ENCODE data around the gene CSPG5. TPM values are rescaled to one million over a fixed set of nuclear protein-coding genes. Genes with fewer than 3 reads are reported as not detected.

Gene CSPG5
- total RNA-seq, 1 donor from 2014 or later, result 21.9 TPM

- Mint-ChIP-seq H3K4me3 (peak overlapping the region; percentile 83), H3K4me1 (peaks cover 24% of the 10 kb centered on the region), H3K9me3 (no peaks in the 10 kb centered on the region), H3K27me3 (ENCODE audit: low read depth) (no peaks in the 10 kb centered on the region), H3K36me3 (ENCODE audit: low read depth) (peaks cover 3% of the 10 kb centered on the region), H3K27ac (ENCODE audit: unreplicated experiment) (no peak overlapping the region)
- no peak for TF ChIP-seq CTCF (conservative IDR thresholded peaks at IDR 0.05)
- no peak for DNase-seq (ENCODE audit: low read depth, low spot score)
Measured at GRCh38 chr3:47515100-47515499, 63.6 kb downstream of the CSPG5 start.

GRCh38 chr3:47513125-47513929, 65.3 kb downstream of the CSPG5 start, which contains the start of gene ELP6:
Gene ELP6, minus strand, starts transcription at chr3:47513712. Its CDS starts 122 bp downstream, at chr3:47513590.
- H3K36me3 Mint-ChIP-seq (ENCODE audit: low read depth), result peaks cover 5% of the 10 kb centered on the region
- H3K4me1 Mint-ChIP-seq, result peaks cover 24% of the 10 kb centered on the region
- peak within 1 kb of the TSS; percentile 100 for H3K4me3 Mint-ChIP-seq
- no peaks in the 10 kb centered on the region for H3K27me3 Mint-ChIP-seq (ENCODE audit: low read depth)
- TF ChIP-seq CTCF (conservative IDR thresholded peaks at IDR 0.05), result peak; percentile 67
- DNase-seq (ENCODE audit: low read depth, low spot score), result peak; percentile 95
- no peaks in the 10 kb centered on the region for H3K9me3 Mint-ChIP-seq
- peak within 1 kb of the TSS; percentile 98 for H3K27ac Mint-ChIP-seq (ENCODE audit: unreplicated experiment)

GRCh38 chr3:47512416-47513124, 66.1 kb downstream of the CSPG5 start:
- DNase-seq (ENCODE audit: low read depth, low spot score), result peak; percentile 12
- Mint-ChIP-seq H3K27ac (ENCODE audit: unreplicated experiment) (peak overlapping the region; percentile 98), H3K27me3 (ENCODE audit: low read depth) (no peaks in the 10 kb centered on the region), H3K36me3 (ENCODE audit: low read depth) (peaks cover 5% of the 10 kb centered on the region), H3K4me3 (peak overlapping the region; percentile 100), H3K9me3 (no peaks in the 10 kb centered on the region), H3K4me1 (peaks cover 24% of the 10 kb centered on the region)
- no peak for TF ChIP-seq CTCF (conservative IDR thresholded peaks at IDR 0.05)

Other genes with a start within 250 kb of the CSPG5 start
- 43.9 and 47.2 TPM in 2 replicates for gene PTPN23, start 197.8 kb downstream of the CSPG5 start, total RNA-seq
- gene SCAP, start 102.9 kb downstream of the CSPG5 start, total RNA-seq, result 90.2 and 103 TPM in 2 replicates
- gene ELP6, start 65.2 kb downstream of the CSPG5 start, total RNA-seq, result 60.4 and 61.0 TPM in 2 replicates
- gene SMARCC1, start 203.0 kb upstream of the CSPG5 start, total RNA-seq, result 281 and 308 TPM in 2 replicates
- gene DHX30, start 224.3 kb upstream of the CSPG5 start, total RNA-seq, result 140 and 142 TPM in 2 replicates